H1 (cell line): ENCODE results near the gene CCSAP. TPM values are rescaled to one million over a fixed set of nuclear protein-coding genes. Genes with fewer than 3 reads are reported as not detected.

ENCODE experiments used
- BRCA1 ChIP-seq: IDR thresholded peaks from 2 replicates; pipeline ENCODE4 v1.6.1; 2012; ENCODE audit warnings: low read depth, low read length, improper control_type of control experiment
- HDAC6 ChIP-seq: IDR thresholded peaks from one replicate; pipeline ENCODE4 v1.7.1; 2012; ENCODE audit warnings: low read depth, mild to moderate bottlenecking, inconsistent platforms, low read length, moderate library complexity
- SIRT6 ChIP-seq: IDR thresholded peaks from one replicate; pipeline ENCODE4 v1.7.1; 2012; ENCODE audit warnings: low read length, inconsistent platforms
- polyA plus RNA-seq, 7 experiments: library from polyadenylated mRNA; depleted of rRNA in 3 of 7; stranded (reverse) in 5 of 7; unstranded in 2 of 7; fragments of >200 nt in 5 of 7; fragments of 200-250 nt in 2 of 7; gene quantifications; 1 replicate in 5 of 7; 2 replicates in 1 of 7; 4 replicates in 1 of 7; pipeline versions ENCODE4 v1.2.1 to v1.2.3, GENCODE V29; 2011 to 2013; ENCODE audit warnings: missing spikeins in 2 of 7, mixed read lengths in 2 of 7
- total RNA-seq: library from RNA; stranded (reverse); fragmentation: NEBNext Ultra II Directional; extraction: Animal tissue kit (Norgen Biotek cat#: 25700); gene quantifications from 2 replicates; pipeline ENCODE4 v1.2.1, GENCODE V29; 2021
- TF ChIP-seq, protein P1 (sequence below): fragments of 300-600 bp; sonication (generic); IDR thresholded peaks from 2 replicates; pipeline ENCODE4 v1.7.1; 2012; ENCODE audit warnings: low read length, moderate library complexity, mild to moderate bottlenecking, inconsistent platforms; ENCODE audit not compliant: insufficient replicate concordance
- TF ChIP-seq, protein P2 (sequence below): IDR thresholded peaks from 2 replicates; pipeline ENCODE4 v1.6.1; 2011; ENCODE audit warnings: low read length, improper control_type of control experiment

The CCSAP gene
- total and polyA plus RNA-seq, 2 of the 8 experiments (the other 6 are each of a cell fraction or from before 2014, with no cell fraction given), result 3.5 to 17.2 TPM

DNA sequence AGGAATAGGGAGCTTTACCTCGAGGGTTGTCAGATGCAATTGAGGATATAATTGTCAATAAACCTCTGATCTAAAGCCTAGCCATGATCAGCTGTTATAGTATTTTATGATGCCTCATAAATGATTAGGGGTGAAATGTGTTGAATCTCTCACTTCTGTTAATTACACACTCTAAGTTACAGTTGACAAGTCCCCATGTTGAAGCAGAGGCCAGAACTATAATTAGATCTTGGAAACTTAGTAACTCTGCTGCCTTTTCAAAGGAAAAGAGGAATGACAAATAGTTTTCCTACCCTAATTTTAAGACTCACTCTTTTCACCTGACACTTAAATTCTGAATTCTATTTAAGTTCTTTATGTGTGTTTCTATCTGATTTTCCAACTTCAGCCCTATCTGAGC, 33.8 kb downstream of the CCSAP start (continued):
- TF ChIP-seq, protein P1, sequence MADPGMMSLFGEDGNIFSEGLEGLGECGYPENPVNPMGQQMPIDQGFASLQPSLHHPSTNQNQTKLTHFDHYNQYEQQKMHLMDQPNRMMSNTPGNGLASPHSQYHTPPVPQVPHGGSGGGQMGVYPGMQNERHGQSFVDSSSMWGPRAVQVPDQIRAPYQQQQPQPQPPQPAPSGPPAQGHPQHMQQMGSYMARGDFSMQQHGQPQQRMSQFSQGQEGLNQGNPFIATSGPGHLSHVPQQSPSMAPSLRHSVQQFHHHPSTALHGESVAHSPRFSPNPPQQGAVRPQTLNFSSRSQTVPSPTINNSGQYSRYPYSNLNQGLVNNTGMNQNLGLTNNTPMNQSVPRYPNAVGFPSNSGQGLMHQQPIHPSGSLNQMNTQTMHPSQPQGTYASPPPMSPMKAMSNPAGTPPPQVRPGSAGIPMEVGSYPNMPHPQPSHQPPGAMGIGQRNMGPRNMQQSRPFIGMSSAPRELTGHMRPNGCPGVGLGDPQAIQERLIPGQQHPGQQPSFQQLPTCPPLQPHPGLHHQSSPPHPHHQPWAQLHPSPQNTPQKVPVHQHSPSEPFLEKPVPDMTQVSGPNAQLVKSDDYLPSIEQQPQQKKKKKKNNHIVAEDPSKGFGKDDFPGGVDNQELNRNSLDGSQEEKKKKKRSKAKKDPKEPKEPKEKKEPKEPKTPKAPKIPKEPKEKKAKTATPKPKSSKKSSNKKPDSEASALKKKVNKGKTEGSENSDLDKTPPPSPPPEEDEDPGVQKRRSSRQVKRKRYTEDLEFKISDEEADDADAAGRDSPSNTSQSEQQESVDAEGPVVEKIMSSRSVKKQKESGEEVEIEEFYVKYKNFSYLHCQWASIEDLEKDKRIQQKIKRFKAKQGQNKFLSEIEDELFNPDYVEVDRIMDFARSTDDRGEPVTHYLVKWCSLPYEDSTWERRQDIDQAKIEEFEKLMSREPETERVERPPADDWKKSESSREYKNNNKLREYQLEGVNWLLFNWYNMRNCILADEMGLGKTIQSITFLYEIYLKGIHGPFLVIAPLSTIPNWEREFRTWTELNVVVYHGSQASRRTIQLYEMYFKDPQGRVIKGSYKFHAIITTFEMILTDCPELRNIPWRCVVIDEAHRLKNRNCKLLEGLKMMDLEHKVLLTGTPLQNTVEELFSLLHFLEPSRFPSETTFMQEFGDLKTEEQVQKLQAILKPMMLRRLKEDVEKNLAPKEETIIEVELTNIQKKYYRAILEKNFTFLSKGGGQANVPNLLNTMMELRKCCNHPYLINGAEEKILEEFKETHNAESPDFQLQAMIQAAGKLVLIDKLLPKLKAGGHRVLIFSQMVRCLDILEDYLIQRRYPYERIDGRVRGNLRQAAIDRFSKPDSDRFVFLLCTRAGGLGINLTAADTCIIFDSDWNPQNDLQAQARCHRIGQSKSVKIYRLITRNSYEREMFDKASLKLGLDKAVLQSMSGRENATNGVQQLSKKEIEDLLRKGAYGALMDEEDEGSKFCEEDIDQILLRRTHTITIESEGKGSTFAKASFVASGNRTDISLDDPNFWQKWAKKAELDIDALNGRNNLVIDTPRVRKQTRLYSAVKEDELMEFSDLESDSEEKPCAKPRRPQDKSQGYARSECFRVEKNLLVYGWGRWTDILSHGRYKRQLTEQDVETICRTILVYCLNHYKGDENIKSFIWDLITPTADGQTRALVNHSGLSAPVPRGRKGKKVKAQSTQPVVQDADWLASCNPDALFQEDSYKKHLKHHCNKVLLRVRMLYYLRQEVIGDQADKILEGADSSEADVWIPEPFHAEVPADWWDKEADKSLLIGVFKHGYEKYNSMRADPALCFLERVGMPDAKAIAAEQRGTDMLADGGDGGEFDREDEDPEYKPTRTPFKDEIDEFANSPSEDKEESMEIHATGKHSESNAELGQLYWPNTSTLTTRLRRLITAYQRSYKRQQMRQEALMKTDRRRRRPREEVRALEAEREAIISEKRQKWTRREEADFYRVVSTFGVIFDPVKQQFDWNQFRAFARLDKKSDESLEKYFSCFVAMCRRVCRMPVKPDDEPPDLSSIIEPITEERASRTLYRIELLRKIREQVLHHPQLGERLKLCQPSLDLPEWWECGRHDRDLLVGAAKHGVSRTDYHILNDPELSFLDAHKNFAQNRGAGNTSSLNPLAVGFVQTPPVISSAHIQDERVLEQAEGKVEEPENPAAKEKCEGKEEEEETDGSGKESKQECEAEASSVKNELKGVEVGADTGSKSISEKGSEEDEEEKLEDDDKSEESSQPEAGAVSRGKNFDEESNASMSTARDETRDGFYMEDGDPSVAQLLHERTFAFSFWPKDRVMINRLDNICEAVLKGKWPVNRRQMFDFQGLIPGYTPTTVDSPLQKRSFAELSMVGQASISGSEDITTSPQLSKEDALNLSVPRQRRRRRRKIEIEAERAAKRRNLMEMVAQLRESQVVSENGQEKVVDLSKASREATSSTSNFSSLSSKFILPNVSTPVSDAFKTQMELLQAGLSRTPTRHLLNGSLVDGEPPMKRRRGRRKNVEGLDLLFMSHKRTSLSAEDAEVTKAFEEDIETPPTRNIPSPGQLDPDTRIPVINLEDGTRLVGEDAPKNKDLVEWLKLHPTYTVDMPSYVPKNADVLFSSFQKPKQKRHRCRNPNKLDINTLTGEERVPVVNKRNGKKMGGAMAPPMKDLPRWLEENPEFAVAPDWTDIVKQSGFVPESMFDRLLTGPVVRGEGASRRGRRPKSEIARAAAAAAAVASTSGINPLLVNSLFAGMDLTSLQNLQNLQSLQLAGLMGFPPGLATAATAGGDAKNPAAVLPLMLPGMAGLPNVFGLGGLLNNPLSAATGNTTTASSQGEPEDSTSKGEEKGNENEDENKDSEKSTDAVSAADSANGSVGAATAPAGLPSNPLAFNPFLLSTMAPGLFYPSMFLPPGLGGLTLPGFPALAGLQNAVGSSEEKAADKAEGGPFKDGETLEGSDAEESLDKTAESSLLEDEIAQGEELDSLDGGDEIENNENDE, result no peak
- no peak for TF ChIP-seq BRCA1
- TF ChIP-seq, protein P2, sequence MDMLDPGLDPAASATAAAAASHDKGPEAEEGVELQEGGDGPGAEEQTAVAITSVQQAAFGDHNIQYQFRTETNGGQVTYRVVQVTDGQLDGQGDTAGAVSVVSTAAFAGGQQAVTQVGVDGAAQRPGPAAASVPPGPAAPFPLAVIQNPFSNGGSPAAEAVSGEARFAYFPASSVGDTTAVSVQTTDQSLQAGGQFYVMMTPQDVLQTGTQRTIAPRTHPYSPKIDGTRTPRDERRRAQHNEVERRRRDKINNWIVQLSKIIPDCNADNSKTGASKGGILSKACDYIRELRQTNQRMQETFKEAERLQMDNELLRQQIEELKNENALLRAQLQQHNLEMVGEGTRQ, result no peak
- no peak for TF ChIP-seq SIRT6
- TF ChIP-seq HDAC6, result no peak
